IMR-90 (cell line): ENCODE results near the gene SSBP3. TPM values are rescaled to one million over a fixed set of nuclear protein-coding genes. Genes with fewer than 3 reads are reported as not detected.

Experiments used
- ATAC-seq: fragments of 200-7000 bp; cut with Tn5 transposase; 2 replicates; pipeline ENCODE4 v1.9.1; 2020; ENCODE audit warnings: low read depth, mild to moderate bottlenecking, moderate library complexity
- BruUV-seq: library from RNA; stranded (reverse); fragments of 400-500 nt; replicated peaks from 2 replicates; lab custom pipeline; 2021; lab: Mats Ljungman, UMichigan
- CTCF ChIA-PET: fragments of 300-600 bp; formaldehyde crosslinking; extraction: SDS; loops from one replicate; lab custom pipeline; 2021; ENCODE audit warnings: antibody characterized with exemption; lab: Yijun Ruan, JAX
- POLR2A ChIA-PET: fragments of 300-600 bp; sonication (Branson Sonifier 250); formaldehyde crosslinking; loops from one replicate; lab custom pipeline; 2022; ENCODE audit warnings: antibody characterized with exemption; ENCODE audit not compliant: unreplicated experiment; lab: Charles Lee
- DNase-seq: peaks from one replicate; pipeline ENCODE4 v3.0.0; 2013
- H2AFZ ChIP-seq: replicated peaks from 2 replicates; pipeline ENCODE3; 2013; ENCODE audit warnings: low read length, mild to moderate bottlenecking; ENCODE audit not compliant: poor library complexity
- H2AK5ac ChIP-seq: 2 replicates; pipeline ENCODE4 v1.6.1; 2013; ENCODE audit warnings: low read depth, low read length, inconsistent platforms
- H2AK9ac ChIP-seq: replicated peaks from 2 replicates; pipeline ENCODE3; 2013; ENCODE audit warnings: mild to moderate bottlenecking, low read depth, low read length, moderate library complexity; ENCODE audit not compliant: poor library complexity
- H2BK120ac ChIP-seq: 2 replicates; pipeline ENCODE4 v1.6.1; 2013; ENCODE audit warnings: low read depth, low read length, inconsistent platforms
- H2BK15ac ChIP-seq: 3 replicates; pipeline ENCODE4 v1.6.1; 2013; ENCODE audit warnings: low read depth, low read length, inconsistent platforms
- H2BK20ac ChIP-seq: 2 replicates; pipeline ENCODE4 v1.6.1; 2013; ENCODE audit warnings: low read depth, mild to moderate bottlenecking, inconsistent platforms, low read length, moderate library complexity
- H2BK5ac ChIP-seq: 2 replicates; pipeline ENCODE4 v1.6.1; 2013; ENCODE audit warnings: mild to moderate bottlenecking, low read depth, low read length, inconsistent platforms; ENCODE audit not compliant: poor library complexity, severe bottlenecking
- H3K14ac ChIP-seq: replicated peaks from 2 replicates; pipeline ENCODE4 v1.6.1; 2013; ENCODE audit warnings: low read depth, low read length, inconsistent platforms
- H3K18ac ChIP-seq: 2 replicates; pipeline ENCODE4 v1.6.1; 2013; ENCODE audit warnings: low read depth, low read length, control low read depth
- H3K23ac ChIP-seq: 2 replicates; pipeline ENCODE4 v1.6.1; 2013; ENCODE audit warnings: low read depth, low read length, inconsistent platforms
- H3K27ac ChIP-seq: 2 replicates; pipeline ENCODE4 v1.5.1; 2013; ENCODE audit warnings: mild to moderate bottlenecking, control low read depth, low read length; ENCODE audit not compliant: insufficient read depth
- H3K27me3 ChIP-seq: 2 replicates; pipeline ENCODE4 v1.6.1; 2013; ENCODE audit warnings: low read length; ENCODE audit not compliant: control insufficient read depth, insufficient read depth
- H3K36me3 ChIP-seq: 2 replicates; pipeline ENCODE4 v1.6.1; 2013; ENCODE audit warnings: low read length, mixed read lengths; ENCODE audit not compliant: control insufficient read depth, insufficient read depth
- H3K4ac ChIP-seq: 2 replicates; pipeline ENCODE4 v1.6.1; 2013; ENCODE audit warnings: low read depth, low read length, inconsistent platforms
- H3K4me1 ChIP-seq: 2 replicates; pipeline ENCODE4 v1.6.1; 2013; ENCODE audit warnings: low read length, mixed read lengths; ENCODE audit not compliant: control insufficient read depth, insufficient read depth
- H3K4me2 ChIP-seq: 2 replicates; pipeline ENCODE4 v1.6.1; 2013; ENCODE audit warnings: low read depth, mild to moderate bottlenecking, control low read depth, low read length, moderate library complexity
- H3K4me3 ChIP-seq: 2 replicates; pipeline ENCODE4 v1.5.1; 2013; ENCODE audit warnings: low read depth, mild to moderate bottlenecking, control low read depth, low read length, moderate library complexity; ENCODE audit not compliant: insufficient read depth
- H3K56ac ChIP-seq: 2 replicates; pipeline ENCODE4 v1.6.1; 2013; ENCODE audit warnings: low read length, inconsistent platforms; ENCODE audit not compliant: insufficient read depth; ENCODE audit errors: extremely low read depth
- H3K79me1 ChIP-seq, 2 experiments: 2 replicates each; pipeline ENCODE4 v1.6.1; 2013; ENCODE audit warnings: low read length in 2 of 2, inconsistent platforms in 1 of 2, low read depth in 1 of 2
- H3K9ac ChIP-seq: 2 replicates; pipeline ENCODE4 v1.6.1; 2013; ENCODE audit warnings: low read depth, low read length, control low read depth
- H3K9me1 ChIP-seq: 2 replicates; pipeline ENCODE4 v1.6.1; 2013; ENCODE audit warnings: low read length, inconsistent platforms; ENCODE audit not compliant: insufficient read depth
- H3K9me3 ChIP-seq: 2 replicates; pipeline ENCODE4 v1.6.1; 2013; ENCODE audit warnings: low read length; ENCODE audit not compliant: control insufficient read depth, insufficient read depth
- H4K20me1 ChIP-seq: 2 replicates; pipeline ENCODE4 v1.6.1; 2013; ENCODE audit warnings: low read length, inconsistent platforms; ENCODE audit not compliant: insufficient read depth
- H4K5ac ChIP-seq: 2 replicates; pipeline ENCODE4 v1.6.1; 2013; ENCODE audit warnings: mild to moderate bottlenecking, low read depth, low read length, control low read depth
- H4K8ac ChIP-seq, 2 experiments: 2 replicates each; pipeline ENCODE4 v1.6.1; 2013; ENCODE audit warnings: low read depth in 2 of 2, low read length in 2 of 2, control low read depth in 1 of 2, inconsistent platforms in 1 of 2
- H4K91ac ChIP-seq: 2 replicates; pipeline ENCODE4 v1.6.1; 2013; ENCODE audit warnings: low read depth, low read length, inconsistent platforms; ENCODE audit not compliant: insufficient read depth
- BHLHE40 ChIP-seq: fragments of 150-350 bp; IDR thresholded peaks from 2 replicates; pipeline ENCODE4 v1.6.1; 2016; ENCODE audit warnings: mild to moderate bottlenecking, low read depth, low read length
- CEBPB ChIP-seq: IDR thresholded peaks from 2 replicates; pipeline ENCODE4 v1.6.1; 2012; ENCODE audit warnings: low read depth, low read length, improper control_type of control experiment
- MAFK ChIP-seq: IDR thresholded peaks from 2 replicates; pipeline ENCODE4 v1.6.1; 2012; ENCODE audit warnings: low read depth, low read length, improper control_type of control experiment
- RAD21 ChIP-seq: IDR thresholded peaks from 2 replicates; pipeline ENCODE4 v1.6.1; 2012; ENCODE audit warnings: low read length, improper control_type of control experiment
- RCOR1 ChIP-seq: IDR thresholded peaks from 2 replicates; pipeline ENCODE4 v1.6.1; 2012; ENCODE audit warnings: mild to moderate bottlenecking, low read length, improper control_type of control experiment; ENCODE audit not compliant: insufficient replicate concordance
- WGBS, 2 experiments: methylation state at CpG; one replicate each; pipeline versions ENCODE4 v1.1.5 to v1.1.7; 2013; ENCODE audit warnings: missing lambda C conversion rate in 2 of 2; ENCODE audit not compliant: insufficient read length in 1 of 2; ENCODE audit errors: extremely low coverage in 2 of 2; 5-methylcytosine and 5-hydroxymethylcytosine counted together
- dilution Hi-C: fragments of 300-500 bp; cut with HindIII; formaldehyde crosslinking; loops from one replicate; pipeline ENCODE4 v1.14.3; 2018; ENCODE audit warnings: low sequenced_read_pairs; ENCODE audit not compliant: unreplicated experiment
- in situ Hi-C: fragments of 300-500 bp; cut with MboI; formaldehyde crosslinking; loops from 3 replicates; pipeline ENCODE4 v1.14.3; 2019; ENCODE audit warnings: low sequenced_read_pairs, inconsistent platforms, mixed read lengths
- intact Hi-C: fragments of 100-400 bp; cut with micrococcal nuclease; formaldehyde crosslinking; loops from 2 replicates; pipeline ENCODE4 v1.10.0; 2022
- polyA plus RNA-seq, 3 experiments: library from polyadenylated mRNA; depleted of rRNA; stranded (reverse); fragments of >200 nt; gene quantifications; 2 replicates each; pipeline ENCODE4 v1.2.3, GENCODE V29; 2012; ENCODE audit warnings: low replicate concordance in 1 of 3
- total RNA-seq: library from RNA; depleted of rRNA; stranded (reverse); fragments of >200 nt; gene quantifications from 2 replicates; pipeline ENCODE4 v1.2.3, GENCODE V29; 2012
- TF ChIP-seq, protein P1 (sequence below): conservative IDR thresholded peaks from 2 replicates; pipeline ENCODE4 v1.5.1; 2012; ENCODE audit warnings: mild to moderate bottlenecking, low read depth, low read length, improper control_type of control experiment

SSBP3 gene
- total and polyA plus RNA-seq, 2 of the 4 experiments (the other 2 are of a cell fraction), result 10.9 to 39.6 TPM

DNA sequence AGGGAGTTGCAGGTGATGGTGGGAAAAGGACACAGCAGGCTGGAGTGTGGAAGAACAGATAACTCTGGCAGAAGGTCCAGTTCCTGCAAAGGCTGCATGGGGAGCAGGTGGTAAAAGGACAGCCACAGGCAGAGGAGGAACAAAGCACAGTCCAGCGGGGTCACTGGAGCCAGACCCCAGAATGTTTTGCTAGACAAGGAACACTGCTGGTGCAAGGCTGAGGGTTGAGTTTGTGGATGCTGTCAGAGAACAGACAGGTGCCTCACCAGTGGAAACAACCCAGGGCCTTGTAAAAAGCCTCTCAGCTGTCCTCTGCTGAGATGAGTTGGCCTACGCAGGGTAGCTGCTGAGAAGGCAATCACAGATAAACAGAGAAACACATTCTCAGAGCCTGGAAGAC, 101.7 kb downstream of the SSBP3 start:
- dilution Hi-C loops (no loop called here), intact Hi-C loops (no loop called here), in situ Hi-C loops (no loop called here)
- Histone ChIP-seq H2AK9ac (no peak overlapping the region), H3K79me1 (peaks cover 44 to 92% of the 10 kb centered on the region in 2 experiments), H4K8ac (no peak overlapping the region), H3K9me3 (no peaks in the 10 kb centered on the region), H3K4me2 (no peak overlapping the region), H3K4ac (no peak overlapping the region), H3K14ac (no peak overlapping the region), H4K91ac (no peak overlapping the region), H3K23ac (no peak overlapping the region), H2AK5ac (no peak overlapping the region), H3K36me3 (no peaks in the 10 kb centered on the region; the same call in 1 of the 2 replicates), H2AFZ (no peak overlapping the region), H2BK15ac (no peak overlapping the region), H2BK5ac (no peak overlapping the region), H3K4me3 (no peak overlapping the region), H4K20me1 (peaks cover 46% of the 10 kb centered on the region), H3K4me1 (peaks cover 2% of the 10 kb centered on the region), H2BK120ac (no peak overlapping the region), H3K18ac (no peak overlapping the region), H3K56ac (no peak overlapping the region), H3K9me1 (peaks cover 37% of the 10 kb centered on the region), H3K27ac (no peak overlapping the region), H3K27me3 (no peaks in the 10 kb centered on the region), H3K9ac (no peak overlapping the region), H4K5ac (no peak overlapping the region), H2BK20ac (no peak overlapping the region)
- no peak for DNase-seq
- no TSS peak for BruUV-seq
- TF ChIP-seq, protein P1, sequence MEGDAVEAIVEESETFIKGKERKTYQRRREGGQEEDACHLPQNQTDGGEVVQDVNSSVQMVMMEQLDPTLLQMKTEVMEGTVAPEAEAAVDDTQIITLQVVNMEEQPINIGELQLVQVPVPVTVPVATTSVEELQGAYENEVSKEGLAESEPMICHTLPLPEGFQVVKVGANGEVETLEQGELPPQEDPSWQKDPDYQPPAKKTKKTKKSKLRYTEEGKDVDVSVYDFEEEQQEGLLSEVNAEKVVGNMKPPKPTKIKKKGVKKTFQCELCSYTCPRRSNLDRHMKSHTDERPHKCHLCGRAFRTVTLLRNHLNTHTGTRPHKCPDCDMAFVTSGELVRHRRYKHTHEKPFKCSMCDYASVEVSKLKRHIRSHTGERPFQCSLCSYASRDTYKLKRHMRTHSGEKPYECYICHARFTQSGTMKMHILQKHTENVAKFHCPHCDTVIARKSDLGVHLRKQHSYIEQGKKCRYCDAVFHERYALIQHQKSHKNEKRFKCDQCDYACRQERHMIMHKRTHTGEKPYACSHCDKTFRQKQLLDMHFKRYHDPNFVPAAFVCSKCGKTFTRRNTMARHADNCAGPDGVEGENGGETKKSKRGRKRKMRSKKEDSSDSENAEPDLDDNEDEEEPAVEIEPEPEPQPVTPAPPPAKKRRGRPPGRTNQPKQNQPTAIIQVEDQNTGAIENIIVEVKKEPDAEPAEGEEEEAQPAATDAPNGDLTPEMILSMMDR, result no peak
- TF ChIP-seq BHLHE40, result no peak
- TF ChIP-seq RAD21, result no peak
- TF ChIP-seq RCOR1, result no peak
- TF ChIP-seq CEBPB, result no peak
- TF ChIP-seq MAFK, result no peak
- no peak for ATAC-seq
- ChIA-PET CTCF (no interaction called here), POLR2A (no interaction called here)
- WGBS, 2 experiments, result 100% methylated on average over 1 of the region's 2 CpGs; no CpG with 5 or more reads in 1 of the 2 experiments
